Activated naive CD4-positive, alpha-beta T cell treated with anti-CD3 and anti-CD28 coated beads, Interleukin-2, amount 50 U/mL, for 16 hours (primary cell): ENCODE data around the gene PKM.

Experiments used
- DNase-seq: peaks from one replicate; pipeline ENCODE4 v3.0.0-alpha.2; 2020

Gene PKM

DNA sequence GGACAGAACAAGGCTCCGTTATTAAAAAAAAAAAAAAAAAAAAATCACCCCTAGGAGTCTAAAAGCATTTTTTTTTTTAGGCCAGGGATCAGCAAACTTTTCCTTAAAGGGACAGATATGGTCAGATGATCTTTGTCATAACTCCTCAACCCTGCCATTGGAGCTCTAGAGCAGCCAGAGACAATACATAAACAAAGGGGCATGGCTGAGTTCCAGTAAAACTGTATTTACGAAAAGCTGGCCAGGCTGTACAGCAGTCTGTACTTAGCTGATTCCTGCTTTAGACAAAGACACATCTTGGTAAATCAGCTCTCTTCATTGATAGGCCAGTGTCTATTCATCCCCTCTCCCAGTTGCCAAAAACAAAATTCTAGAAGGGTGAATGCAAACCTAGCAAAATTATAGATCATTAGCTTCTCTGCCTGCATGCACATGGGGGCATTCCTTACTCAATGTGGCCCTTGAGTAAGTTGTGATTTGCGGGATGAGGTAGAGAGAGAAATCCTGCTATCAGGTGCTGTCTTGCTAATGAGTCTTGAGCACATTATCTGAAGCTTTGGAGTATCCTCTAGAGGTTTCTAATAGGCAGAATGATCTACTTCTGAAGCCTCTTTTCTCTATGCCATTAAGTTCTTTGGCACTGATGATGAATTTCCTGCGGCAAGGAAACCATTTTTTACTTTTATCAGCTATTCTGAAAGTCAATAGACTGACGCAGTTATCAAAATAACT is 77.6 kb downstream of the PKM start:
- no peak for DNase-seq
